Measurements from ENCODE around the gene ALDOC. TPM values are rescaled to one million over a fixed set of nuclear protein-coding genes. Genes with fewer than 3 reads are reported as not detected.
"Not testable (repeated sequence)": the region's sequence is repeated elsewhere in the genome, so short reads cannot be mapped to it uniquely, and the experiment has no call there.

ALDOC gene
- 26.2 TPM for total RNA-seq (ENCODE audit: insufficient read depth, low replicate concordance)

DNA sequence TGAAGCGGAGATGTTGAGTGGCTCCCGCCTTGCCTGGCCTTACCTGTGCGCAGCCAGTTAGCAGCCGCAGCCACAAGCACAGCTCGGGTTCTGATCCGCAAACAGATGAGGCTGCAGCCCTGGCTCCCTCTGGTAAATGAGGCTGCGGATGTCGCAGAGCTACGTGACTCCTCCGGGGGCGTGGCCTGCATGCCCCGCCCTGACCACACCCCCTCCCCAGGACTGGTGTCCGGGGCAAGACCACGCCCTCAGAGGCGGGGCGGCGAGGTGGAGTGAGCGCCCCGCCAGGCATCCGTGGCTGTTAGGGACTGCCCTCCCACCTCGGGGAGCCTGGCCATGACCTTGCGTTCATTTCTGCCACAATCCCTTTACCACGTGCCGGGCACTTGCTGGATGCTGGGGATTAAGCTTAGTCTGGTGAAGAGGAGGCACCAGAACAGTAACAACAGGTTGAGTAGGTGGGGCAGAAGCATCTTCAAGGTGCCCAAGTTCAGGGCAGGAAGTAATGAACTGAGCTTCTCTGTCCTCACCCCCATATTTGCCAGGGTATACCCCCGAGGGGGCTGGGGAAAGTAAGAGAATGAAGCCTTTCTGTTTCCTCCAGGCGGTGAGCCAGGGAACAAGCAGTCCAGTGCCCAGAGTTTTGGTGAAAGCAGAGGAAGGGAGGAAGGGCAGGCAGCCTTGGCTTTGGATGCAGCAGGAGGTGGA is at the start of gene ALDOC:
ALDOC (minus strand) TSS at position 138 of the 708 bp plus-strand sequence. CDS start 1,363 bp downstream, outside the sequence.
- peak; percentile 91 for DNase-seq (ENCODE audit: low spot score)

DNA sequence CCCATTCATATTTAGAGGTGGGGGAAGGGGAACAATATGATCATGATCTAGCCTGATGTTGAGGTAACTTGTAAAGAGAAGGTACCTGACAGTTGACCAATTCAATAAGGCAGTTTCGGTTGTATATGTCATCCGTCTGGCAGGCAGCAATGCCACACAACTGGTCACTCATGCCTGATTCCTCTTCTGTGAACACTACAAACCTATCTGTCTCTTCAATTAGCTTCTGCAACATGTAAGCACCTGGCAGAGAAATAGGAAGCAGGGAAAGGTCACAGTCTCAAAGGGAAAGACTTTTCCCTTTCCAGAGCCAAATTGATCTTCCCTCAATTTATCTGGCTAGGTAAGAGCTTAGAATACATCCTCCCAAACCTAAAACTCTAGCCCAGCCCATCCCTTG is 47.5 kb upstream of the ALDOC start:
- no peak for DNase-seq (ENCODE audit: low spot score)

DNA sequence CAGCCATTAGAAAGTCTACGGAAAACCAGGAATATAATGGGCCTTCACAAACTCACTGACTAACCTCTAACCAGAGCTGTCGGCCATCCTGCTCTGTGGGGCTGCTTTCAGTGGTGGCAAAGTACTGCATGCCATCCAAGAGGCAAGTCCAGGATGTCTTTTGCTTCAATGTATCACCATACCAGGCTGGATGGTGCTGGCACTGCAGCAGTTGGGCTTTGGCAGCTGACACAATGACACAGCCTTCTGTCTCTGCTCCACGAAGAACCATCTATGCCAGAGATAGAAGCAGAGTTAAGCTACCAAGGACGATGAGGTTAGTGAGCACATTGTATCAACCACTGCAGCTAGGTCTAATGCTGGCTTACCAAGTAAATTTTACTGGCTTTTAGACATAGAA is 47.0 kb upstream of the ALDOC start:
- no peak for DNase-seq (ENCODE audit: low spot score)

DNA sequence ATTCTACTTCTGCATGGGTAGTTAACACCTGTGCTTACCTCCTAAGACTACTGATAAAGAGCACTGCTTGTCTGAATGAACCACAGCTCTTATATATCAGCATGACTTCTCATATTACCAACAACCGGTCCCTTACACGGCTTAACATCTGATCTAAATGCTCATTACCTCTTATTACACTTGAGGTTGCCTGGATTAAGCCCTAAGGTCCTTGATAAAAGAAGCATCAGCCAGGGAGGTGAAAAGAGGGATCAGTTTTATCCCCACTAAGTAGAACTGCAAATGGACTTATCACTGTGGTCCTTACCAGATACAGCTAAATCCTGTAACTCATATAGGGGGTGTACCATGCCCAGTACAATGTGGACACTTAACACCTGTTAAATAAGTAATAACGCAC is 45.5 kb upstream of the ALDOC start:
- no peak for DNase-seq (ENCODE audit: low spot score)

DNA sequence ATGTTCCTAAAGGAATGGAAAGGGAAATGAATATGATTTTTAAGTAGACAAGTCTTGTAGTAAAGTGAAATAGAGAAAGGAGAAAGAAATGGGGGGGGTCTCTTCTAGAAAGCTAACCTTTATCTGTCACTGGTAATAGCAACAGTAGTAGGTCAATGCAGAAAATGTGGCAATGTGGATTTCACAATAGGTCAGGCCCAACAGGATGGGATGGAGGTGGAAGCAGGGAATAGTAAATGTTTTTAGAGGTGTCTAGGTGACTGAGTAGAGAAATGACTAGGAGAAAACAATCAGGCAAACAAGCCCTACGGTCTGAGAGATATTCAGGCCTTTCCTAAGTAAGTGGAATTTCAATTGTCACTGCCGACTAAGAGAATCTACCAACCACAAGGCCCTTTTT is 43.3 kb upstream of the ALDOC start:
- no peak for DNase-seq (ENCODE audit: low spot score)

DNA sequence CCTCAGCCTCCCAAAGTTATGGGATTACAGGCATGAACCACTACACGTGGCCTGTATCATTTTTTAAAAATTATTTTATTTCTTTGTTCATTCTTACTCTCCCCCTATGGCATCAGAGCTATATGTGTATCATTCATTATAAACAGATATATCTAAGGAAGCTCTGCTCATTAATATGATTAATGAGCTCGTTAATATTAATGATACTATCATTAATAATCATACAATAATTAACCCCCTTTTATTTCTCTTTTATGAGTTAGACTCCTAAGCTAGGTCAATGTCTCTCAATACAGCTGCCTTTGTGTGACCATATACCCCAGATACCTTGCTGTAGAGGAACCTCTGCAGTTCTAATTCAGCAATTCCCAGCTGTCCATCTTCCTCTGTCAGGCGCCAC is 41.8 kb upstream of the ALDOC start:
- no peak for DNase-seq (ENCODE audit: low spot score)

DNA sequence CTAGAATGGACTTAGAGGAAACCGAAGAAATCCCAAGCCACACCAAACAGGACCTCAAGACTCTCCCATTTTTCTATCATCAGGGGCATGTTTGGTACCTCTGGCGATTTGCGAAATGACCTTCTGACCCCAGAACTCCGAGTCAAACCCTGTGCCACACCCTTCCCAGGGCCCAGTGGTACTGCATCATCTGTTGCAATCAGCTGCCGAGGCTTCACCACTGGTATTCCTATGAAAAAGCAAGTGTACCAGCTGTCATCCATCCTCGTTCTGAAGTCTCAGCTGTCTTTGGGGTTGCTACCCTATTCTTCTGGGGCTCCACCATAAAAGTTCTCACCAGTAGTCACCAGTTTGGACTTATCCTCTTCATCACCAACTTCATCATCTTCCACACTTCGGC is 39.6 kb upstream of the ALDOC start:
- DNase-seq (ENCODE audit: low spot score) = no peak

DNA sequence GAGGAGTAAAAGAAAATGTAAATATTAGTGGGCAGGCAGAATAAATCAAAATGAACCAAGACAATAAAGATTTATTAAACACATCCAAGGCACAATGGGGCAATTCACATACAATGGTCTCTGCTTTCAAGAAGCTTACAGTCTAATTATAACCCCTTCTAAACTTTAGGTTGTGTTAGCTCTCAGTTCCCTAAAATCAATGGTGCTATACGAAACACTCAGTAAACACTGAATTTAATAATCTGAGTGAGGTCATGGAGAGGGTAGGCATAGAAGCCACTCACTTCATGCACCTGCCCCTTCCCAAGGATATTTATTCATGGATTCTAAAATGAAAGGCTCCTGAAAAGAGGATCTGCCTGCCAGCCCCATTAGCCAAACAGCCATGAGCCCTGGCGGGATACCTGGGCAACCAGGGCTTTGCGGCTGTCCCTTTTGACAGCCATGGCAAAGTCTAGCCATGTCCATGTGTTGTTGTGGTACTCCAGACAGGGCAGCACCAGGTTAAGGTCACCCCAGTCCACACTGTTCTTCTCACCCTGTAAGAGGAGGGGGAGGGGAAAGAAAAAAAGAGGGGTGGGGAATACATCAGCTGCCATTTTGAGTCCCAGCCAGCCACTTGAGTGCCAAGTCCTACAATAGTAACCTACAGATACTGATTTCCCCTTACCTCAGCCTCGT is 38.7 kb upstream of the ALDOC start:
- DNase-seq (ENCODE audit: low spot score) = no peak

DNA sequence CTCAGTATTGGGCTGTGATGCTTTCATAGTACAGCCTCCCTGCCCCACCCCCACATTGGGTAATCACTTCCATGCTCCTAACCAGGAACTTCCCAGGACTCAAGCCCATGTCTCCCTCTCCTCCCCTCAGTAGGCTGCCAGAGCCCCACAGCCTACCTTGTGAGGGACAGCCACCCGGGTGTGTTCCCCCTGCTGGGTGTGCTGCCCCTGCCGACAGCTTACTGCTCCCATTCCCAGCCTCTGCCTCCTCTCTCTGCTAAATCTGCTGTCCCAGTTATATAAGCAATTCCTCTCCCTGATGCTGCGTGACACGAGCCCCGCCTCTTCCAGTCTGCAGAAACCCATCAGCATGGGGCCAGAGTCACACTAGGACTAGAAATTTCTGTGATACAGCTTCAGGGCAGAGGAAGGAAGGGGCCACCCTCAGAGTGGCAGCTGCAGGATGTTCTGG is 37.3 kb upstream of the ALDOC start, which contains the start of gene RSKR:
RSKR (minus strand) TSS at position 255 of the 451 bp plus-strand sequence; CDS start at position 231, 24 bp downstream.
- no peak for DNase-seq (ENCODE audit: low spot score)

DNA sequence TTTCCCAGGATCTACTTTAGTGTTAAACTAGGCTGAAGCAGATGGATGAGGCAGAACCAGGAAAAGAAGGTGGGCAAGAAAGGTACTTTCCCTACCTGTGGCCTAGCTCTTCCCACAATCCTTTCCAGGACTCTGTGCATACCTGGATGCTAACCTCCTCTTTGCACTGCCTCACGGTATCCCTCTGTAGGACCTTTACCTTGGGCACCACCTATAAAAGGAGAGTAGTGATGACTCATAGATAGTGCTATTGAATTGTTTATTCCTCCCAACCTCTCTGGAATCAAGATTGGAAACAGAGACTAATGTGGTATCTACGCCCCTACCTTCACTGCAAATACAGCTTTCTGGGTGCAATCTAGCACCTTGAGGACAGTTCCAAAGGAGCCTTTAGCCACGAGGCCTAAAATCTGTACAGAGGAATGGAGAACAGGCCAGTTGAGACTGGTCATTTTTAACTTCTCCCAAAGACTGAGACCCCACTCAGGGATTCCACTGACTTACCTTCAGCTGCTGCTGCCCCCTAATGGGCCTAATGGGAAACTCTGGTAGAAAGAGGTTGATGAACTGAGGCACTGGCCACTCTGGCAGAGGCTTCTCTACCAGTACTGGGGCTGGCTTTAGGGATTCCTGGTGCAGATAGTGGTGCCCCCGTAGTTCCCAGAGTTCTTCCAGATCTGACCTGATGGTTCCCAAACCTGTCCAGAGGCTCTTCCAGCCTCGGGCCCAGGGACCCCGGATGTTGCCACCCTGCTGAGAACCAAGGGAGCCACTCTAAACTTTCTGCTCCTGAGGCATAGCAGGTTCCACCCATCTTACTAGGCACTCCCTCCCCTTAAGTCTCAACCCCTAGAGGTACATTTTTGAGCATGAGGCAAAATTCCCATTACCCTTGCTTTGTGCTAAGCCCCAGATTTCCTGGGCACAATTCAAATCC is 36.5 kb upstream of the ALDOC start:
- peak; percentile 25 for DNase-seq (ENCODE audit: low spot score)

DNA sequence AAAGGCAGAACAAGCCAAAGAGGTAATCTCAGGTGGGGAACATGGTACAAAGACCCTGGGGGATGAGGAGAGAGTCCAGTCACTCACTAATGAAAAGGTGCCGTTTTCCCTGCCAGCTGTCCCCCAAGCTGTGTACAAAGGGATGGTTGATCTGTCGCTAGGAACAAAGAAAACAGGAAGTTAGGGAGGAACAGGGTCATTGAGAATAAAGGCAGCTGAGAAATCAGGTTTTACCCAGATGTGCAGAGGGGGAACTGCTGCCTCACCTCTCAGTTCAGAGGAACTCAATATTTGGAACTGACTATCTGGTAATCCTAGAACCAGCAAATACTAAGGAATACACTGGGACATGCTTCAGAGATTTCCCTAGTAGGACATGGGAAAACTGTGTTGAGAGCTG is 35.8 kb upstream of the ALDOC start:
- DNase-seq (ENCODE audit: low spot score) = no peak

DNA sequence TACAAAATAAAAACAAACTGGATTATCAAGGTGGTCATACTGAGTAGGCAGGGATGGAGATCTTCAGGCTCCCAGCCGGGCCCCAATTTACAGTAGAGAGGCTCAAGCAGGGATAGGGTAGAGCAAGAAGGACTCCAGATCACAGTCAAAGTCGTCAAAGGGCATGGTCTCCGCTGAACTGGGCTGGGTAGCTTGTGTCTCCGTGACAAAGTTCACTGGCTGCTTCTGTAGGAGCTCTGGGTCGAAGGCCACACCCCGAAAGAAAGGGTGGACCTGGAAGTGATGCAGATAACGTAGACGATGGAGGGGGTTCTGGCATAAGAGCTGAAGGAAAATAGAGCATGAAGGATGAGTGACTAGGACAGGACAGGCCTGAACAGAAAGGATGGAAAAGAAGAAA is 33.7 kb upstream of the ALDOC start:
- DNase-seq (ENCODE audit: low spot score) = no peak

DNA sequence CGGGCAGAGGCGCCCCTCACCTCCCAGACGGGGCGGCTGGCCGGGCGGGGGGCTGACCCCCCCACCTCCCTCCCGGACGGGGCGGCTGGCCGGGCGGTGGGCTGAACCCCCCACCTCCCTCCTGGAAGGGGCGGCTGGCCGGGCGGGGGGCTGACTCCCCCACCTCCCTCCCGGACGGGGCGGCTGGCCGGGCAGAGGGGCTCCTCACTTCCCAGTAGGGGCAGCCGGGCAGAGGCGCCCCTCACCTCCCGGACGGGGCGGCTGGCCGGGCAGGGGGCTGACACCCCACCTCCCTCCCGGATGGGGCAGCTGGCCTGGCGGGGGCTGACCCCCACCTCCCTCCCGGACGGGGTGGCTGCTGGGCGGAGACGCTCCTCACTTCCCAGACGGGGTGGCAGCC is 27.3 kb upstream of the ALDOC start:
- DNase-seq (ENCODE audit: low spot score) = not testable (repeated sequence)

DNA sequence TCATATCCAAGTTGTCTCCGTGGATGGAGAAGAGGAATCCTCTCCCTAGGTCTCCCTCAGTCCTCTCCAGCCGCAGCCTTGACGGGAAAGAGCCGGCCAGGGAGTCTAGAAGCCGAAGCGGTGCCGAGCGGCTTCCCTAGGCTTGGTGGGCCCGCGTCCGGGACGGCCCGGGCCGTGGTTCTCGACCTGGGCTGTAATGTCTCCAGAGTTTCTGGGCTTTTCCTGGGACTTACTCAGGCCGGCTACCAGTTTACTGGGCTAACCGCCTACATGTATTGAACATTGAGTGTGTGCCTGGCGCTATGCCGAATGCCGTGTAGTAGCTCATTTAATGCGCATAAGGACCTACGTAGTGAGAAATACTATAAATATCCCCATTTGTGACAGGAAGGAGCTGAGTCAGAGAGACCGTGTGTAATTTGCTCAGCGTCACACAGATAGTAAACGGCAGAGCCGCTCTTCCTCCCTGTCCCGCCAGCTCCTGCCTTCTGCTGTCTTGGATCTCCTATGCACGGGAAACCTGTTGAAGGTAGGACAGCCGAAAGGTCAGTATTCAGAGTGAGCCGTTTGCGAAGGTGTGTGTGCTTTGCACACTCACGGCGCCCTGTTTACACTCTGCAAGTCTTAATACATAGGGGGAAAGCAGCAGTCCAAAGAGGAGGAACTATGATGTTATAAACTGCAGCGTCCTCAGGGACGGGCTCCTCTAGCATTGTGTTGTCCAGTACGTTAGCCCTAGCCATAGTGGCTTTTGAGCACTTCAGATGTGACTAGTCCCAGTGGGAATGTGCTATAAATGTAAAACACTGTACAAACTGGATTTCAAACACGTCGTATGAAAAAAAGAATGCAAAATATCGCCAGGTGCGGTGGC is 22.9 kb upstream of the ALDOC start:
- peak; percentile 66 for DNase-seq (ENCODE audit: low spot score)

DNA sequence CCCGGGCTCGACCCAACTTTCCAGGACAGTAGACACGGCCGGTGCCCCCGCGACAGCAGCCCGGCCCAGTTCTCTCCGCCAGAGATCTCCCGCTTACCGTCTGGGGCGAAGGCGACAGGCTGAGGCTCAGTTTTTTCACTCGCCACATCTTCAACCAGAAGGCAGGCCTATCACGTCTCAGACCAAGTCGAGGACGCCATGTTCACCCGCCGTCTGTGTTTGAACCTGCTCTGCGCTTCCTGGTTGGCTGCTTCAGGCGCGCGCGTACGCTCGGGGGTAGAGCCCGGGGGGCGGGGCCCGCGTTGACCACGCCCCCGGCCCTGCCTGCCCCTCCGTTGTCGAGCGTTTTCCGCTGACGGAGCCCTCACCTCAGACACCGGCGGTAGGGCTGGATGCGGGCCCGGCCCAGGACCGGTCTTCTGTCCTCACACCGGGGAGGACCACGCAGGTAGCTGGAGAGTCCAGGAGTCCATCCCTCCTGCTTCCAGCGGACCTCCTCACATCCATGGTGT is 22.2 kb upstream of the ALDOC start, which contains the start of gene SPAG5:
SPAG5 (minus strand) TSS at position 227 of the 512 bp plus-strand sequence; CDS start at position 148, 79 bp downstream.
- peak; percentile 95 for DNase-seq (ENCODE audit: low spot score)

DNA sequence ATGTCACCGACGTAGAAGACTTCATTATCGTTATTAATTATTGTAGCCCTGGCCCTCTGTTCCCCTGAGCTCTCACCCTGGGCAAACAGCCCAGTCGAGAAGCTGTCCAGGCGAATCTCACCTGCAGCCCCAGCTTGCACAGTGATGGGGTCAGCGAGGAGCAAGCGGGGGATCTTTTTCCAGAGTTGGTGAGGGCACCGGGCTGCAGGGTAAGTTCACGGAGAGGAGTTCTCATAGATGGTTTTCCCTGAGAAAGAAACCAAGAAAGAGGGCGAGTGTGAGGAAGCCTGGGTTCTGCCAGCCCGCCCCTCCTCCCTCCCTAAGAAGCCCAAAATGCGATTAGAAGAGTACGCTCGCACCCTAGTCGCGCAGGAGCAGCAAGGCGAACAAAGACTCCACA is 21.7 kb upstream of the ALDOC start:
- DNase-seq (ENCODE audit: low spot score) = no peak

DNA sequence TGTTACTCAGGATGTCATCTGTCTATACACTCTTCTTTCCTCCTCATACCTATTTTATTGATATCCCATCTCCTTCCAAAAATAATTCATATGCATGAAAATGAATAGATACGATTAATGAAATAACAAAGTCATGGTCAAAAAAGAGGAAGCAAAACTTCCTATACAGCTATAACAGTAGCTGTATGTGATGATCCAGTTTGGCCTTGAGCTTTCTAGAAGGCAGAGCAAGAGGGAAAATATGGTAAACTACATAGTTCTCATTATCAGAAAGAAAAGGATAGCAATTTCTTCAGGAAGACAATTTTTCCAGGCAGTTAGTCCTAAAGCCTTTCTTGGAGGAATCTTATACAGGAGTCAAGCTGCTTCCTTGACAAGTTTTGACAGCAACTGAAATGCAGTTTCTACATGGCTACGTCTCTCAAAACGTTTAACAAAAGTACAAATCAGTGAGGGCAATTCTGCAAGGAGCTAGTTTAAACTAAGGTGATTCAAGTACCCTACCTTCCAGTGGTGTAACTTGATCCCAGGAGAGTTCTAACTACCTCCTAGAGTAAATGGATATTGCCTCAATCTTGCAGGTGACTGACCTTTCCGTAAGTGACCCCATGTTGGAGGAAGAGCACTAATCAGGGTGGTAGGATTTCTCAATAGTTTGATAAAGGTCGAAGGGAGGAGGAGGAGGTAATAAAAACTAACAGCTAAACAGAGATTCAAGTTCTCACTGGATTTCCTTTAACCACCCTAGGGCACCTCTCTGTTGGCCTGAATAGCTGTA is 21.1 kb upstream of the ALDOC start:
- no peak for DNase-seq (ENCODE audit: low spot score)

DNA sequence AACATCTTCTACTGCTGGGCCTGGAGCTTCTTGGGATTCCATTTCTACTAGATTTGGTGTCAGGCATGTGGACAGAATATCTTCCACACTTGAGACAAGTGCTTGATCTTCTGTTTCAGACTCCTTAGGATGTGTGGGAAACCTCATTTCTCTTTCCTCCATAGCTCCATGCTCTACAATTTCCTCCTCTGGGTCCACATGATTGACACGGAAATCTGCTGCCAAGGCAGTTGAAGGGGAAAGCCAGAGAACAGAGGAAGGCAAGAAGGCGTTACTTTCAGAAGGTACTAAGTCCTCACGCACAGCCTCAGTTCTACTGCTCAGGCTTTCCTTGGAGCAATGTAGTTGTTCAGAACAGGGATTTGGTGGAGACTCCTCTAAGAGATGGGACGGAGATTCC is 15.6 kb upstream of the ALDOC start:
- no peak for DNase-seq (ENCODE audit: low spot score)

DNA sequence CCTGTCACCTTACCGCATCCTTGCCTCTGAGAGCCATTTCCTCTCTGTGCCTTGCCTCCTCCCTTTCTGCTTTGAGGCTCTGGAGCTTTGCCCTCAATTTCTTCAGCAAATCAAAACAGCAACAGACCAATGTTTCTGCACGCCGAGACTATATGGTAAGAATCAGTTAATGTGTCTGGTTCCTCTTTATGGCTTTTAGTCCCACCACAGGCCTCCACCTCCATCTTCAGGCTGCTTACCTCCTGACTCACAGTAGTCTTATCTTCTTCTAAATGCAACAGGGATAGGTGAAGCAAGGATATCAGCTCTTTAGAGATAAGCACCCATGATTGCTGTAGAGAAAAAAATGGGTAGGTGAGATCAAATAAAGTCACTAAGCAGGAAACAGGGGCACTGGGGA is 9.2 kb upstream of the ALDOC start:
- DNase-seq (ENCODE audit: low spot score) = no peak

DNA sequence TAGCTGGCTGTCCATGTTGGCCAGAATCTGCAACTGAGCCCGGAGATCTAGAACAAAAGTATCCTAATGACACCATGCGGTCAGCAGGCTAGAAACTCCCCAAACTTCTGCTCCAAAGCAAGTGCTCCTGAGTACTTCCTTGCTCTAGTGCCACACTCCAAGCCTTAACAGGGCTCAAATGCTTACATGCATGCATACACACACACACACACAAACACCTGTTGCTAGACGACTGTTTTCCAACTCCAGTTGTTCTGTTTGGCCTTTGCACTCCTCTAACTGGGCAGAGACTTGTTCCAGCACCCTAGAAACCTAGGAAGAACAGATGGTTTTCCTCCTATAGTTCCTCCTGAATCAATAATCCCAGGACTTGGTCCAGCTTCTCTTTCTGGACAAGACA is 7.7 kb upstream of the ALDOC start:
- no peak for DNase-seq (ENCODE audit: low spot score)
